ENCODE data around the gene NDUFS7. TPM values are rescaled to one million over a fixed set of nuclear protein-coding genes. Genes with fewer than 3 reads are reported as not detected.

The NDUFS7 gene
- total and polyA plus RNA-seq, 7 donors = 99.4 to 262 (median 156) TPM

- DNase-seq = peak; percentile 77
- 0 to 1% methylated on average over 69 of the region's 69 CpGs for whole genome bisulfite sequencing, 2 donors
- Histone ChIP-seq H3K27me3 (no peaks in the 10 kb centered on the region), H3K36me3 (peaks cover 0 to 10% (median 4%) of the 10 kb centered on the region in 4 donors), H3K4me3 (peak overlapping the region; percentile 93 to 99 (median 94)), H3K9me3 (no peaks in the 10 kb centered on the region), H3K4me1 (peaks cover 4 to 56% (median 53%) of the 10 kb centered on the region in 4 donors), H3K27ac (peak overlapping the region; percentile 91 to 98 (median 94))
- peak in 1 of 4 donors; percentile 41 for TF ChIP-seq POLR2AphosphoS5 (IDR thresholded peaks at IDR 0.05)
- TF ChIP-seq EP300 (IDR thresholded peaks at IDR 0.05) = no peak
- no peak for TF ChIP-seq CTCF (IDR thresholded peaks at IDR 0.05)
- no peak for TF ChIP-seq POLR2A (IDR thresholded peaks at IDR 0.05)
- intact Hi-C loops (cut with DNase I) = loop anchor here (5.0 kb wide), 2 partner anchors 51 to 131 kb away; partner anchors contain the start of gene FAM174C
Observed at GRCh38 chr19:1408300-1409203, 24.8 kb downstream of the NDUFS7 start.

- peaks cover 0 to 11% (median 4%) of the 10 kb centered on the region in 4 donors for H3K36me3 ChIP-seq
- H3K9me3 ChIP-seq = no peaks in the 10 kb centered on the region
- H3K27ac ChIP-seq = peak overlapping the region; percentile 91 to 98 (median 94)
- intact Hi-C loops (cut with DNase I) = loop anchor here (5.0 kb wide), 2 partner anchors 52 to 132 kb away; partner anchors contain the start of gene FAM174C
- peak overlapping the region; percentile 93 to 99 (median 94) for H3K4me3 ChIP-seq
- TF ChIP-seq POLR2A (IDR thresholded peaks at IDR 0.05) (no peak), EP300 (IDR thresholded peaks at IDR 0.05) (no peak), POLR2AphosphoS5 (IDR thresholded peaks at IDR 0.05) (no peak), CTCF (IDR thresholded peaks at IDR 0.05) (no peak)
- WGBS, 2 donors = 51 to 66% methylated on average over 33 of the region's 33 CpGs
- H3K4me1 ChIP-seq = peaks cover 4 to 61% (median 53%) of the 10 kb centered on the region in 4 donors
- DNase-seq = no peak
- no peaks in the 10 kb centered on the region for H3K27me3 ChIP-seq
Observed at GRCh38 chr19:1409204-1410005, 25.7 kb downstream of the NDUFS7 start.

- Histone ChIP-seq H3K9me3 (no peaks in the 10 kb centered on the region), H3K4me3 (peak overlapping the region in 2 of 4 donors; percentile 93), H3K27ac (peak overlapping the region in 2 of 4 donors; percentile 50 to 54), H3K27me3 (no peaks in the 10 kb centered on the region), H3K4me1 (peaks cover 4 to 68% (median 60%) of the 10 kb centered on the region in 4 donors), H3K36me3 (peaks cover 0 to 11% (median 4%) of the 10 kb centered on the region in 4 donors)
- TF ChIP-seq POLR2A (IDR thresholded peaks at IDR 0.05) (no peak), POLR2AphosphoS5 (IDR thresholded peaks at IDR 0.05) (peak in 2 of 4 donors; percentile 18 to 45)
- DNase-seq = no peak
- intact Hi-C loops (cut with DNase I) = no loop called here
- 77 to 83% methylated on average over 23 of the region's 23 CpGs for WGBS, 2 donors
Observed at GRCh38 chr19:1410136-1410786, 26.6 kb downstream of the NDUFS7 start.

- TF ChIP-seq CTCF (IDR thresholded peaks at IDR 0.05) (no peak), POLR2AphosphoS5 (IDR thresholded peaks at IDR 0.05) (no peak), EP300 (IDR thresholded peaks at IDR 0.05) (no peak), POLR2A (IDR thresholded peaks at IDR 0.05) (no peak)
- Histone ChIP-seq H3K4me3 (no peak overlapping the region), H3K4me1 (peaks cover 4 to 73% (median 65%) of the 10 kb centered on the region in 4 donors), H3K36me3 (peaks cover 0 to 11% (median 4%) of the 10 kb centered on the region in 4 donors), H3K27ac (peak overlapping the region; percentile 2 to 54 (median 30)), H3K27me3 (no peaks in the 10 kb centered on the region), H3K9me3 (no peaks in the 10 kb centered on the region)
- no peak for DNase-seq
- intact Hi-C loops (cut with DNase I) = no loop called here
- 68 to 78% methylated on average over 9 of the region's 9 CpGs for WGBS, 2 donors
Observed at GRCh38 chr19:1410789-1411188, 27.1 kb downstream of the NDUFS7 start.

Data from sigmoid colon (tissue), 7 donors.